WTC11 (cell line): ENCODE results near the gene UGT1A7. TPM values are rescaled to one million over a fixed set of nuclear protein-coding genes. Genes with fewer than 3 reads are reported as not detected.

Experiments
- ATAC-seq: fragments of 200-7000 bp; cut with Tn5 transposase; 2 replicates; pipeline ENCODE4 v1.10.0; 2021; ENCODE audit warnings: mild to moderate bottlenecking, moderate library complexity
- CTCF ChIA-PET: fragments of 300-600 bp; sonication (Branson Sonifier 250); formaldehyde crosslinking; loops from one replicate; lab custom pipeline; 2021; ENCODE audit warnings: antibody characterized with exemption; lab: Charles Lee
- POLR2A ChIA-PET: fragments of 350-600 bp; sonication (Branson Sonifier 250); formaldehyde crosslinking; loops from one replicate; lab custom pipeline; 2021; ENCODE audit warnings: antibody characterized with exemption; lab: Charles Lee
- DNase-seq: peaks from one replicate; pipeline ENCODE4 v3.0.0; 2021; ENCODE audit warnings: low spot score
- H3K27ac Mint-ChIP-seq: 2 replicates; pipeline ENCODE4 v1.8.0; 2021; ENCODE audit warnings: mixed read lengths
- H3K27me3 Mint-ChIP-seq: 2 replicates; pipeline ENCODE4 v1.8.0; 2021; ENCODE audit warnings: low read depth, mild to moderate bottlenecking, moderate library complexity, mixed read lengths
- H3K36me3 Mint-ChIP-seq: 2 replicates; pipeline ENCODE4 v1.8.0; 2021; ENCODE audit warnings: mixed read lengths
- H3K4me1 Mint-ChIP-seq: 2 replicates; pipeline ENCODE4 v1.8.0; 2022; ENCODE audit warnings: mixed read lengths
- H3K4me3 Mint-ChIP-seq: 2 replicates; pipeline ENCODE4 v1.8.0; 2021; ENCODE audit warnings: mild to moderate bottlenecking, moderate library complexity, mixed read lengths
- H3K9me3 Mint-ChIP-seq: 2 replicates; pipeline ENCODE4 v1.8.0; 2021; ENCODE audit warnings: mixed read lengths
- AFF4 ChIP-seq: sonication (generic); formaldehyde crosslinking; IDR thresholded peaks from 2 replicates; pipeline ENCODE4 v1.8.1; 2023; ENCODE audit warnings: mild to moderate bottlenecking, missing genetic modification reagents, borderline replicate concordance
- CBFB ChIP-seq: sonication (generic); formaldehyde crosslinking; IDR thresholded peaks from 2 replicates; pipeline ENCODE4 v1.8.1; 2022; ENCODE audit warnings: mild to moderate bottlenecking, low read depth, missing genetic modification reagents
- CTCF ChIP-seq: fragments of 200-600 bp; IDR thresholded peaks from 2 replicates; pipeline ENCODE4 v1.8.0; 2022; ENCODE audit warnings: antibody characterized with exemption
- GTF2I ChIP-seq: fragments of 250-450 bp; sonication (Bioruptor Pico); conservative IDR thresholded peaks from 2 replicates; pipeline ENCODE4 v1.4.0; 2021; ENCODE audit warnings: mild to moderate bottlenecking
- IRF1 ChIP-seq: sonication (generic); formaldehyde crosslinking; IDR thresholded peaks from 2 replicates; pipeline ENCODE4 v1.8.0; 2023; ENCODE audit warnings: missing genetic modification reagents
- KAT7 ChIP-seq: sonication (generic); formaldehyde crosslinking; IDR thresholded peaks from 2 replicates; pipeline ENCODE4 v1.8.1; 2023; ENCODE audit warnings: missing genetic modification reagents, mild to moderate bottlenecking, borderline replicate concordance
- MAX ChIP-seq: sonication (generic); formaldehyde crosslinking; IDR thresholded peaks from 2 replicates; pipeline ENCODE4 v1.8.0; 2022; ENCODE audit warnings: mild to moderate bottlenecking, missing genetic modification reagents
- MYBL2 ChIP-seq: sonication (generic); formaldehyde crosslinking; IDR thresholded peaks from 2 replicates; pipeline ENCODE4 v1.8.1; 2023; ENCODE audit warnings: mild to moderate bottlenecking, moderate library complexity, missing genetic modification reagents
- NR1H2 ChIP-seq: sonication (generic); formaldehyde crosslinking; IDR thresholded peaks from 2 replicates; pipeline ENCODE4 v1.9.0; 2021; ENCODE audit warnings: mild to moderate bottlenecking, moderate library complexity, missing genetic modification reagents
- OVOL2 ChIP-seq: fragments of 250-450 bp; sonication (Bioruptor Pico); IDR thresholded peaks from 2 replicates; pipeline ENCODE4 v1.9.0; 2021; ENCODE audit warnings: mild to moderate bottlenecking, borderline replicate concordance
- RORB ChIP-seq: fragments of 250-450 bp; sonication (Bioruptor Pico); IDR thresholded peaks from 2 replicates; pipeline ENCODE4 v1.9.0; 2021; ENCODE audit warnings: mild to moderate bottlenecking
- TEAD1 ChIP-seq: sonication (generic); formaldehyde crosslinking; IDR thresholded peaks from 2 replicates; pipeline ENCODE4 v1.8.0; 2022; ENCODE audit warnings: mild to moderate bottlenecking, missing genetic modification reagents
- TEAD4 ChIP-seq: sonication (generic); formaldehyde crosslinking; IDR thresholded peaks from 2 replicates; pipeline ENCODE4 v1.8.0; 2022; ENCODE audit warnings: mild to moderate bottlenecking, missing genetic modification reagents
- ZBTB43 ChIP-seq: sonication (generic); formaldehyde crosslinking; IDR thresholded peaks from 2 replicates; pipeline ENCODE4 v1.8.1; 2023; ENCODE audit warnings: mild to moderate bottlenecking, missing genetic modification reagents
- ZNF121 ChIP-seq: sonication (generic); formaldehyde crosslinking; IDR thresholded peaks from 2 replicates; pipeline ENCODE4 v1.8.0; 2023; ENCODE audit warnings: missing genetic modification reagents
- ZNF232 ChIP-seq: sonication (generic); formaldehyde crosslinking; IDR thresholded peaks from 2 replicates; pipeline ENCODE4 v1.8.0; 2022; ENCODE audit warnings: mild to moderate bottlenecking, missing genetic modification reagents
- ZNF263 ChIP-seq: sonication (generic); formaldehyde crosslinking; IDR thresholded peaks from 2 replicates; pipeline ENCODE4 v1.8.1; 2022; ENCODE audit warnings: low read depth, mild to moderate bottlenecking, moderate library complexity, missing genetic modification reagents
- ZNF396 ChIP-seq: fragments of 250-450 bp; sonication (Bioruptor Pico); IDR thresholded peaks from 2 replicates; pipeline ENCODE4 v1.8.0; 2021; ENCODE audit warnings: mild to moderate bottlenecking, moderate library complexity, borderline replicate concordance
- ZNF425 ChIP-seq: fragments of 250-450 bp; sonication (Bioruptor Pico); conservative IDR thresholded peaks from 2 replicates; pipeline ENCODE4 v1.9.0; 2021; ENCODE audit warnings: mild to moderate bottlenecking
- ZNF671 ChIP-seq: fragments of 250-450 bp; sonication (Bioruptor Pico); IDR thresholded peaks from 2 replicates; pipeline ENCODE4 v1.8.0; 2021; ENCODE audit warnings: mild to moderate bottlenecking
- ZSCAN18 ChIP-seq: fragments of 250-450 bp; sonication (Bioruptor Pico); IDR thresholded peaks from 2 replicates; pipeline ENCODE4 v2.1.2; 2022; ENCODE audit warnings: mild to moderate bottlenecking, moderate library complexity
- total RNA-seq: library from RNA; stranded (reverse); gene quantifications from 3 replicates; pipeline ENCODE4 v1.2.3, GENCODE V29; 2021

The UGT1A7 gene
- total RNA-seq, 1 experiment from 2014 or later: not detected

- no peak for TF ChIP-seq CTCF
- TF ChIP-seq AFF4 (CRISPR knock-in tag): no peak
- TF ChIP-seq ZNF232 (CRISPR knock-in tag): no peak
- no peak for TF ChIP-seq ZNF263 (CRISPR knock-in tag)
- no peak for TF ChIP-seq MAX (CRISPR knock-in tag)
- TF ChIP-seq ZBTB43 (CRISPR knock-in tag): no peak
- TF ChIP-seq, all 79 proteins: peak for 0
These were observed 20.5 kb downstream of the UGT1A7 start (continued) for GRCh38 chr2:233702238-233702637.

GRCh38 chr2:233705911-233706506 is 24.3 kb downstream of the UGT1A7 start:
- no peak overlapping the region for H3K4me3 Mint-ChIP-seq
- no peaks in the 10 kb centered on the region for H3K36me3 Mint-ChIP-seq
- H3K27ac Mint-ChIP-seq: no peak overlapping the region
- no peaks in the 10 kb centered on the region; the same call in 1 of the 2 replicates for H3K9me3 Mint-ChIP-seq
- POLR2A ChIA-PET: no interaction called here
- no peak for DNase-seq
- no peak for ATAC-seq
- 0 out of 2 replicates have a peak, but pooled peaks cover under 1% of the 10 kb centered on the region for H3K4me1 Mint-ChIP-seq
- no peaks in the 10 kb centered on the region; the same call in 1 of the 2 replicates for H3K27me3 Mint-ChIP-seq
- CTCF ChIA-PET: no interaction called here
- TF ChIP-seq GTF2I (CRISPR knock-in tag) (no peak), TEAD4 (no peak), CBFB (no peak), MYBL2 (CRISPR knock-in tag) (no peak), ZNF263 (CRISPR knock-in tag) (no peak), KAT7 (no peak), NR1H2 (CRISPR knock-in tag) (no peak), ZSCAN18 (CRISPR knock-in tag) (no peak), ZNF121 (CRISPR knock-in tag) (no peak), ZNF425 (CRISPR knock-in tag) (no peak), ZNF396 (CRISPR knock-in tag) (no peak), ZNF671 (no peak), TEAD1 (CRISPR knock-in tag) (no peak), MAX (CRISPR knock-in tag) (no peak), IRF1 (no peak), OVOL2 (CRISPR knock-in tag) (no peak), RORB (CRISPR knock-in tag) (no peak)
